Keratinocyte (primary cell): Measurements from ENCODE around the gene LRCOL1. TPM values are rescaled to one million over a fixed set of nuclear protein-coding genes. Genes with fewer than 3 reads are reported as not detected.

Experiments
- DNase-seq: peaks from one replicate; pipeline ENCODE4 v3.0.0-alpha.2; 2011; ENCODE audit warnings: low read depth, missing footprints, low spot score
- FAIRE-seq: peaks from 2 replicates; lab custom pipeline; 2011; peaks lifted over from hg19 to GRCh38; lab: Jason Lieb, UNC
- H2AFZ ChIP-seq: 2 replicates; pipeline ENCODE4 v1.6.0; 2012; ENCODE audit warnings: low read length, control low read depth, inconsistent platforms; ENCODE audit not compliant: control insufficient read depth
- H3K27ac ChIP-seq: 2 replicates; pipeline ENCODE4 v1.5.1; 2011; ENCODE audit warnings: low read length; ENCODE audit not compliant: control insufficient read depth, insufficient read depth
- H3K27me3 ChIP-seq: 3 replicates; pipeline ENCODE4 v1.6.0; 2011; ENCODE audit warnings: low read length; ENCODE audit not compliant: control insufficient read depth, insufficient read depth; ENCODE audit errors: extremely low read depth
- H3K36me3 ChIP-seq, 2 experiments: 2 replicates in 1 of 2; 3 replicates in 1 of 2; pipeline ENCODE4 v1.5.1; 2011; ENCODE audit warnings: low read length in 2 of 2, mild to moderate bottlenecking in 1 of 2; ENCODE audit not compliant: control insufficient read depth in 2 of 2, insufficient read depth in 2 of 2; ENCODE audit errors: extremely low read depth in 1 of 2
- H3K4me1 ChIP-seq: 3 replicates; pipeline ENCODE4 v1.5.1; 2011; ENCODE audit warnings: low read length; ENCODE audit not compliant: control insufficient read depth, insufficient read depth; ENCODE audit errors: extremely low read depth
- H3K4me2 ChIP-seq: 3 replicates; pipeline ENCODE4 v1.6.0; 2011; ENCODE audit warnings: low read depth, low read length; ENCODE audit not compliant: control insufficient read depth, insufficient read depth; ENCODE audit errors: extremely low read depth
- H3K4me3 ChIP-seq, 3 experiments: fragments of 200-600 bp in 1 of 3; sonication (generic) in 1 of 3; 2 replicates in 2 of 3; 3 replicates in 1 of 3; pipeline ENCODE4 v1.5.1; 2011 to 2016; ENCODE audit warnings: low read length in 3 of 3, mild to moderate bottlenecking in 3 of 3, control low read depth in 2 of 3, inconsistent platforms in 1 of 3, low read depth in 1 of 3, mixed read lengths in 1 of 3, mixed run types in 1 of 3, moderate library complexity in 1 of 3; ENCODE audit not compliant: control insufficient read depth in 2 of 3, insufficient read depth in 2 of 3; ENCODE audit errors: extremely low read depth in 1 of 3
- H3K79me2 ChIP-seq: 2 replicates; pipeline ENCODE4 v1.6.0; 2012; ENCODE audit warnings: low read length; ENCODE audit not compliant: control insufficient read depth, insufficient read depth
- H3K9ac ChIP-seq: 3 replicates; pipeline ENCODE4 v1.6.0; 2011; ENCODE audit warnings: low read length; ENCODE audit not compliant: control insufficient read depth, insufficient read depth; ENCODE audit errors: extremely low read depth
- H3K9me1 ChIP-seq: 3 replicates; pipeline ENCODE4 v1.6.0; 2011; ENCODE audit warnings: low read length; ENCODE audit not compliant: control insufficient read depth, insufficient read depth; ENCODE audit errors: extremely low read depth
- H3K9me3 ChIP-seq: 2 replicates; pipeline ENCODE4 v1.5.1; 2012; ENCODE audit warnings: low read depth, low read length; ENCODE audit not compliant: control insufficient read depth
- H4K20me1 ChIP-seq: 3 replicates; pipeline ENCODE4 v1.6.0; 2011; ENCODE audit warnings: low read length; ENCODE audit not compliant: control insufficient read depth, insufficient read depth; ENCODE audit errors: extremely low read depth
- EZH2 ChIP-seq: IDR thresholded peaks from one replicate; pipeline ENCODE4 v1.6.1; 2012; ENCODE audit warnings: inconsistent platforms, mild to moderate bottlenecking, low read length, moderate library complexity
- dilution Hi-C: fragments of 300-500 bp; cut with MboI; formaldehyde crosslinking; loops from one replicate; pipeline ENCODE4 v1.7.0; 2020; ENCODE audit warnings: low sequenced_read_pairs; ENCODE audit not compliant: extremely low pct_ligation_motif_present
- polyA plus RNA-seq, 5 experiments: library from polyadenylated mRNA; depleted of rRNA in 3 of 5; stranded (reverse) in 3 of 5; stranded (forward) in 1 of 5; unstranded in 1 of 5; fragments of >200 nt; gene quantifications; 1 replicate in 1 of 5; 2 replicates in 3 of 5; 3 replicates in 1 of 5; pipeline versions ENCODE4 v1.2.1 to v1.2.3, GENCODE V29; 2011 to 2012; ENCODE audit warnings: missing spikeins in 2 of 5, low read depth in 1 of 5, low replicate concordance in 1 of 5
- TF ChIP-seq, protein P1 (sequence below), 3 experiments: IDR thresholded peaks in 1 of 3; conservative IDR thresholded peaks in 1 of 3; optimal IDR thresholded peaks in 1 of 3; 2 replicates in 2 of 3; 3 replicates in 1 of 3; pipeline versions ENCODE3 to v1.5.1; 2011; ENCODE audit warnings: low read length in 3 of 3, mild to moderate bottlenecking in 3 of 3, moderate library complexity in 2 of 3, control low read depth in 1 of 3, inconsistent platforms in 1 of 3; ENCODE audit not compliant: insufficient read depth in 2 of 3; ENCODE audit errors: extremely low read depth in 1 of 3

LRCOL1 gene
- polyA plus RNA-seq, 1 donor (not counting 4 experiments of a cell fraction or from before 2014, with no cell fraction given), result not detected

DNA sequence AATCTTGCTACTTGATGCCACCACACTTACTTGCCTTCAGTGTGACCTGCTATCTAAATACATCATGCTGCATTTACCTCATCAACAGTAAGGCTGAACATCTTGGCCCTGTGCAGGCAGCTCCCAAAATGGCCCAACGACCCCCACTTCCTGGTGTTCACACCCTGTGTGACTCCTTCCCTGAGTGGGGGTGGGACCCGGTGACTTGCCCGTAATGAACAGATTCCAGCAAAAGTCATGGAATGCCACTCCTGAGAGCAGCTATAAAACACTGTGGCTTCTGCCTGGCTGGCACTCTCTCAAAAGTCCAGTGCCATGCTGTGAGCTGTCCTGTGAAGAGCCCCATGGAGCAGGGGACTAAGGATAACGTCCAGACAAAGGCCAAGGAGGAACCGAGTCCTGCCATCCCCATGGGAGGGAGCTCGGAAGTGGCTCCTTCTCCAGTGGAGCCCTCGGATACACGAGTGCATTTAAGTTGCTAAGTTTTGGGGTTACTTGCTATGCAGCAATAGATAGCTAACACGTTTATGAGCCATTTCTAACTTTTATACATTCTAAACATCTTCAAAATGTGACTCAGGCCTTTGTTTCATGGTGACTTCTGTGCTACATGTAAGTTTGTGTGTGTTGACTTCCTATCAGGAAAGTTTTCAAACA, 41.2 kb upstream of the LRCOL1 start:
- dilution Hi-C loops, result no loop called here
- no peaks in the 10 kb centered on the region for H3K9me3 ChIP-seq
- peaks cover 14 to 18% of the 10 kb centered on the region in 2 experiments for H3K36me3 ChIP-seq
- DNase-seq, result no peak
- H4K20me1 ChIP-seq, result no peaks in the 10 kb centered on the region
- no peak overlapping the region for H3K4me3 ChIP-seq
- H3K79me2 ChIP-seq, result no peaks in the 10 kb centered on the region
- no peak overlapping the region for H2AFZ ChIP-seq
- H3K9ac ChIP-seq, result no peak overlapping the region
- no peaks in the 10 kb centered on the region for H3K27me3 ChIP-seq
- no peak for TF ChIP-seq EZH2
- TF ChIP-seq, protein P1, sequence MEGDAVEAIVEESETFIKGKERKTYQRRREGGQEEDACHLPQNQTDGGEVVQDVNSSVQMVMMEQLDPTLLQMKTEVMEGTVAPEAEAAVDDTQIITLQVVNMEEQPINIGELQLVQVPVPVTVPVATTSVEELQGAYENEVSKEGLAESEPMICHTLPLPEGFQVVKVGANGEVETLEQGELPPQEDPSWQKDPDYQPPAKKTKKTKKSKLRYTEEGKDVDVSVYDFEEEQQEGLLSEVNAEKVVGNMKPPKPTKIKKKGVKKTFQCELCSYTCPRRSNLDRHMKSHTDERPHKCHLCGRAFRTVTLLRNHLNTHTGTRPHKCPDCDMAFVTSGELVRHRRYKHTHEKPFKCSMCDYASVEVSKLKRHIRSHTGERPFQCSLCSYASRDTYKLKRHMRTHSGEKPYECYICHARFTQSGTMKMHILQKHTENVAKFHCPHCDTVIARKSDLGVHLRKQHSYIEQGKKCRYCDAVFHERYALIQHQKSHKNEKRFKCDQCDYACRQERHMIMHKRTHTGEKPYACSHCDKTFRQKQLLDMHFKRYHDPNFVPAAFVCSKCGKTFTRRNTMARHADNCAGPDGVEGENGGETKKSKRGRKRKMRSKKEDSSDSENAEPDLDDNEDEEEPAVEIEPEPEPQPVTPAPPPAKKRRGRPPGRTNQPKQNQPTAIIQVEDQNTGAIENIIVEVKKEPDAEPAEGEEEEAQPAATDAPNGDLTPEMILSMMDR (optimal IDR thresholded peaks at IDR 0.05 in 1 of 3, IDR thresholded peaks at IDR 0.05 in 1 of 3, conservative IDR thresholded peaks at IDR 0.05 in 1 of 3; ENCODE audit: extremely low read depth in 1 of 3, insufficient read depth in 2 of 3, low read length in 3 of 3), result no peak
- H3K27ac ChIP-seq, result no peak overlapping the region
- no peaks in the 10 kb centered on the region for H3K9me1 ChIP-seq
- no peaks in the 10 kb centered on the region for H3K4me1 ChIP-seq
- no peak for FAIRE-seq
- H3K4me2 ChIP-seq, result no peak overlapping the region

DNA sequence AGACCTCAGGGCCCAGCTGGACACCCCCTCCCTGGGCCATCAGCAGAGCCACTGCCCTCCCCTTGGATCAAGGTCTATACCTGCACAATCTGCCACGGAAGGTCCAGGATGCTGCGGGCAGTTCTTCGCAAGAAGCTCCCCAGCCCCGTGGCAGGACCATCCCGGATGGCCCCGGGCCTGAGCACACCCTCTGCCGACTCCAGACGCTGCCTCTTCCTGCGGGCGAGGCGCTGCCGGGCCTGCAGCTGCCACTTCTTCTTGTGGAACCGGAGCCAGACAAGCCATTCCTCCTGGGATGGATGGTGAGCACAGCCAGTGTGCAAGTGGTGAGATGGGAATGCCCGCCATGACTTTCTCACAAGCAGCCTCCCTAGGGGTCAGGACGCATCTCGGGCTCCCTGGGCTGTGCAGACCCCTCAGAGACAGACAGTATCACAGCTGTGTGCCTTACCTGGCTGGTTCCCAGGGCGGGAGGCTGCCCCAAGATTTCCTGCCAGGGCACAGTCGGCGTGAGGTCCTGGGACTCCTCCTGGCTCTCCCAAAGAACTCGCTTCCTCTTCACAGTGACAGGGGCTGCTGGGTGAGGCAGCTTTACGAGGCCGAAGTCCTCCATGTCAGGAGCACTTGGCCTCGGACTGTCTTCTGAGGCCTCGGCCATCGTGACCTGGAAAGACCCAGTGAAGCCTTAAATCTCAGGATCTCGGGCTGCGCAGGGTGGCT, 39.0 kb upstream of the LRCOL1 start:
- dilution Hi-C loops, result no loop called here
- Histone ChIP-seq H3K4me3 (no peak overlapping the region), H3K4me2 (no peak overlapping the region), H3K4me1 (no peaks in the 10 kb centered on the region), H2AFZ (no peak overlapping the region), H3K9me3 (no peaks in the 10 kb centered on the region), H4K20me1 (no peaks in the 10 kb centered on the region), H3K9me1 (no peaks in the 10 kb centered on the region), H3K27me3 (no peaks in the 10 kb centered on the region), H3K79me2 (no peaks in the 10 kb centered on the region), H3K9ac (no peak overlapping the region), H3K36me3 (peaks cover 12 to 17% of the 10 kb centered on the region in 2 experiments), H3K27ac (no peak overlapping the region)
- DNase-seq (no peak), FAIRE-seq (no peak)
- no peak for TF ChIP-seq EZH2
- TF ChIP-seq, protein P1 (optimal IDR thresholded peaks at IDR 0.05 in 1 of 3, IDR thresholded peaks at IDR 0.05 in 1 of 3, conservative IDR thresholded peaks at IDR 0.05 in 1 of 3; ENCODE audit: extremely low read depth in 1 of 3, insufficient read depth in 2 of 3, low read length in 3 of 3), result no peak
